Stimulated activated memory B cell treated with anti-CD40 and anti-IgM and Interleukin-4, amounts not matched to agents 10 μg/mL and 1 μg/mL and 100 μg/mL, for 72 hours (primary cell): Measurements from ENCODE around the gene TRIM44.

Source experiments
- ATAC-seq: fragments of 150-1000 bp; cut with Tn5 transposase; 2 replicates; pipeline ENCODE4 v1.10.0; 2021
- H3K27ac Mint-ChIP-seq: one replicate; pipeline ENCODE4 v1.8.0; 2022; ENCODE audit warnings: mild to moderate bottlenecking, mixed read lengths
- H3K27me3 Mint-ChIP-seq: one replicate; pipeline ENCODE4 v1.8.0; 2022; ENCODE audit warnings: mixed read lengths
- H3K36me3 Mint-ChIP-seq: one replicate; pipeline ENCODE4 v1.8.0; 2022; ENCODE audit warnings: mixed read lengths
- H3K4me1 Mint-ChIP-seq: one replicate; pipeline ENCODE4 v1.8.0; 2022; ENCODE audit warnings: mixed read lengths
- H3K4me3 Mint-ChIP-seq: one replicate; pipeline ENCODE4 v1.8.0; 2022; ENCODE audit warnings: mild to moderate bottlenecking, moderate library complexity, mixed read lengths
- H3K9me3 Mint-ChIP-seq: one replicate; pipeline ENCODE4 v1.8.0; 2022; ENCODE audit warnings: mixed read lengths

The TRIM44 gene

DNA sequence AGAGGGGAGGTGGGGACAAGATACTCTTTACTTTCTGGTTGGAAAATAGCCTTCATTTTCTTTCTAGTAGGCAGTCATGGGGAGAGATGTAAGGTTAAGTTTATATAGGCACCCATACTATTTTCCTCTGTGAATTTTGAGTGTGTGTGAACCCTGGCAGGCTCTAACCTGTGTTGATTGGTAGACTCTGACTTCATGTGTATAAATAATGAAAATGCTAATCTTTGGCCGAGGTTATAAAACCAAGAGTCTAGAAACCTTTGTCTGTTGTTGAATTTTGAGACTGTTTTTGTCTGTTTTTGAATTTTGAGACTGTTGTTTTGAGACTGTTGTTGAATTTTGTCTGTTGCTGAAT lies 14.0 kb downstream of the TRIM44 start:
- peaks cover 3% of the 10 kb centered on the region for H3K9me3 Mint-ChIP-seq
- H3K4me3 Mint-ChIP-seq, result no peak overlapping the region
- peaks cover 94% of the 10 kb centered on the region for H3K4me1 Mint-ChIP-seq
- H3K27ac Mint-ChIP-seq, result peak overlapping the region; percentile 70
- peaks cover 27% of the 10 kb centered on the region for H3K36me3 Mint-ChIP-seq
- ATAC-seq, result no peak
- no peaks in the 10 kb centered on the region for H3K27me3 Mint-ChIP-seq

DNA sequence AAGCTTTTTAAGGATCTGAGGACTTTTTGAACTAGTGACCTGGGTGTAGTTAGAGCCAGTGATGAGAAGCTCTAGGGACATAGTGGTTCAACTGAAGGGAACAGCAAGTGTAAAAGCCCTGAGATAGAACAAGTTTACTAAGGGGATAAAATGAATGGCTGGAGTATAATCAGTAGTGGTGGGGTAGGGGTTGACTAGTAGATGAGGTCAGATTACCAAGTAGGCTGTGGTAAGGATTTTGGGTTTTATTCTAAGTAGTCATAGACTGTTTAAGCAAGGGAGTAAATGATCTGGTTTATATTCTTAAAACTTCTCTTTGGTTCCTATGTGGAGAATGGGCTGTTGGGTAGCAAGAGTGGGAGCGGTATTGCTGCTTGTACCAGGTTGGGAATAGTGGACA lies 15.3 kb downstream of the TRIM44 start:
- Mint-ChIP-seq H3K4me3 (no peak overlapping the region), H3K27me3 (no peaks in the 10 kb centered on the region), H3K9me3 (peaks cover 3% of the 10 kb centered on the region), H3K4me1 (peaks cover 96% of the 10 kb centered on the region), H3K27ac (peak overlapping the region; percentile 0), H3K36me3 (peaks cover 17% of the 10 kb centered on the region)
- no peak for ATAC-seq

DNA sequence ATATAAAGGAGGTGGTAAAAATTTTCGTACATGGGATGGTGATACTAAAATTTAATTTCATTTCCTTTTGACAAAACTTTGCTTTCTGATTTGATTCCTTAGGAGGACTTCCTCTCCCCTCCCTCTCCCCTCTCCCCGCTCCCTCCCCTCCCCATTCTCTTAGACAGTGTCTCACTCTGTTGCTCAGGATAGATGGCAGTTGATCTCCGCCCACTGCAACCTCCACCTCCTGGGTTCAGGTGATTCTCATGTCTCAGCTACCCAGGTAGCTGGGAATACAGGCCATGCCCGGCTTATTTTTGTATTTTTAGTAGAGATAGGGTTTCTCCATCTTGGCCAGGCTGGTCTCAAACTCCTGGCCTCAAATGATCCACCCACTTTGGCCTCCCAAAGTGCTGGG lies 15.9 kb downstream of the TRIM44 start:
- peaks cover 11% of the 10 kb centered on the region for H3K36me3 Mint-ChIP-seq
- no peak overlapping the region for H3K4me3 Mint-ChIP-seq
- no peak for ATAC-seq
- H3K27me3 Mint-ChIP-seq, result no peaks in the 10 kb centered on the region
- H3K27ac Mint-ChIP-seq, result no peak overlapping the region
- H3K9me3 Mint-ChIP-seq, result peaks cover 3% of the 10 kb centered on the region
- H3K4me1 Mint-ChIP-seq, result peaks cover 96% of the 10 kb centered on the region

GRCh38 chr11:35678975-35679374 lies 16.4 kb downstream of the TRIM44 start:
- peaks cover 2% of the 10 kb centered on the region for H3K9me3 Mint-ChIP-seq
- H3K27me3 Mint-ChIP-seq, result no peaks in the 10 kb centered on the region
- H3K27ac Mint-ChIP-seq, result no peak overlapping the region
- peaks cover 7% of the 10 kb centered on the region for H3K36me3 Mint-ChIP-seq
- ATAC-seq, result no peak
- peaks cover 96% of the 10 kb centered on the region for H3K4me1 Mint-ChIP-seq
- H3K4me3 Mint-ChIP-seq, result no peak overlapping the region

GRCh38 chr11:35680506-35680905 lies 17.9 kb downstream of the TRIM44 start:
- H3K27ac Mint-ChIP-seq, result peak overlapping the region; percentile 6
- peaks cover 6% of the 10 kb centered on the region for H3K36me3 Mint-ChIP-seq
- no peak for ATAC-seq
- H3K4me3 Mint-ChIP-seq, result no peak overlapping the region
- no peaks in the 10 kb centered on the region for H3K27me3 Mint-ChIP-seq
- no peaks in the 10 kb centered on the region for H3K9me3 Mint-ChIP-seq
- peaks cover 83% of the 10 kb centered on the region for H3K4me1 Mint-ChIP-seq

DNA sequence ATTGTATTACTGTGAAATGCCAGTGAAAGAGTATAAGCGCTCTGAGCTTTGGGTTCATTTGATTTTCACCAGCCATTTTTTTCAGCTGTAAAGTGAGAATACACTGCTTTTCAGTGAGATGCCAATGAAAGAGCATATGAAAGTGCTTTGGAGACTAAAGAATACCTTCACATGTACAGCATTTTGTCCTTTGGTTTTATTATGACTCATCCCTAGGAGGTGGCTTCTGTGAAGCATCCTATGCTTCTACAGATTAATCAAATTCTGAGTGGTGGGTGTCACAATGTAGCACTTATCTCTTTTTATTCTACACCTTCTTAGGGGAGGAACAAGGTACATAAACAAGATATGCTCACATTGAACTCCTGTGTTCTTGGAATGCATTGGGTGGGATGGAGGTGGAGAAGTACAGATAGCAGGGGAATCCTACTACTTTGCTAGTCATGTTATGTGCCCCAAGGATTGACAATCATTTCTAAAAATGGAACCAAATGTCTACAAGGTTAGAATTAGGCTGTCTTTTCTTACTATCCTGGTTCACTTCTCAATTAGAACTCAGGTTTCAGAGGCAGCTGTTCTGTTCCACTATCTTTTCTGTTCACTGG lies 18.7 kb downstream of the TRIM44 start:
- ATAC-seq, result no peak
- H3K27me3 Mint-ChIP-seq, result no peaks in the 10 kb centered on the region
- no peak overlapping the region for H3K4me3 Mint-ChIP-seq
- peaks cover 75% of the 10 kb centered on the region for H3K4me1 Mint-ChIP-seq
- no peaks in the 10 kb centered on the region for H3K9me3 Mint-ChIP-seq
- H3K36me3 Mint-ChIP-seq, result peaks cover 12% of the 10 kb centered on the region
- H3K27ac Mint-ChIP-seq, result peak overlapping the region; percentile 4

GRCh38 chr11:35682230-35683173 lies 19.9 kb downstream of the TRIM44 start:
- peak overlapping the region; percentile 51 for H3K27ac Mint-ChIP-seq
- no peaks in the 10 kb centered on the region for H3K27me3 Mint-ChIP-seq
- peaks cover 71% of the 10 kb centered on the region for H3K4me1 Mint-ChIP-seq
- no peak overlapping the region for H3K4me3 Mint-ChIP-seq
- peaks cover 25% of the 10 kb centered on the region for H3K36me3 Mint-ChIP-seq
- H3K9me3 Mint-ChIP-seq, result no peaks in the 10 kb centered on the region
- no peak for ATAC-seq

DNA sequence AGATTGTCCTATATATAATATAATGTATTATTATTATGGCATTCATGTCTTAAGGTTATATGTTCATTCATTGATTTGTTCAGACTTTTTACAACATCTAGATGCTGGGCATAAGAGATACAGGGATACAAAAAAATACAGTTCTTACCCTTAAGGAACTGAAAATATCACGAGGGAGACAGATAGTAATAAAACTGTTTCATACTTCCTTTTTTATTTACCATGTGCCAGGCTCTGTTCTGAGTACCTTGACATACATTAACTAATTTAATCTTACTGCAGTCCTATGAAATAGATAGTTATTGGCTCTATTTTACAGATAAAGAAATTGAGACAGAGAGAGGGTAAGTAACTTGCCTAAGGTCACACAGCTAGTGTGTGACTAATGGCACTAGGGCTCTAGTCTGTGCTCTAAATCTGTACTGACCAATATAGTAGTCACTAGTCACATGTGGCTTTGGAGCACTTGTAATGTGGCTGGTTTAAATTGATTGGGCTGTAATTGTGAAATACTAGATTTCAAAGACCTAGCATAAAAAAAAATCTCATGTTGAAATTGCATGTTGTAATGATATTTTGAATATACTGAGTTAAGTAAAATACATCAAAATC lies 21.3 kb downstream of the TRIM44 start:
- no peak overlapping the region for H3K4me3 Mint-ChIP-seq
- H3K9me3 Mint-ChIP-seq, result no peaks in the 10 kb centered on the region
- ATAC-seq, result peak; percentile 91
- no peak overlapping the region for H3K27ac Mint-ChIP-seq
- no peaks in the 10 kb centered on the region for H3K27me3 Mint-ChIP-seq
- peaks cover 35% of the 10 kb centered on the region for H3K36me3 Mint-ChIP-seq
- H3K4me1 Mint-ChIP-seq, result peaks cover 66% of the 10 kb centered on the region

GRCh38 chr11:35688023-35688422 lies 25.4 kb downstream of the TRIM44 start:
- Mint-ChIP-seq H3K27me3 (no peaks in the 10 kb centered on the region), H3K9me3 (no peaks in the 10 kb centered on the region), H3K4me3 (no peak overlapping the region), H3K4me1 (peaks cover 40% of the 10 kb centered on the region), H3K36me3 (peaks cover 63% of the 10 kb centered on the region), H3K27ac (no peak overlapping the region)
- no peak for ATAC-seq

GRCh38 chr11:35689081-35689996 lies 26.8 kb downstream of the TRIM44 start:
- peaks cover 30% of the 10 kb centered on the region for H3K4me1 Mint-ChIP-seq
- H3K27me3 Mint-ChIP-seq, result no peaks in the 10 kb centered on the region
- H3K4me3 Mint-ChIP-seq, result no peak overlapping the region
- H3K36me3 Mint-ChIP-seq, result peaks cover 77% of the 10 kb centered on the region
- ATAC-seq, result no peak
- peak overlapping the region; percentile 31 for H3K27ac Mint-ChIP-seq
- H3K9me3 Mint-ChIP-seq, result no peaks in the 10 kb centered on the region

GRCh38 chr11:35702126-35702525 lies 39.6 kb downstream of the TRIM44 start:
- no peaks in the 10 kb centered on the region for H3K27me3 Mint-ChIP-seq
- no peak for ATAC-seq
- no peaks in the 10 kb centered on the region for H3K4me1 Mint-ChIP-seq
- no peak overlapping the region for H3K27ac Mint-ChIP-seq
- no peaks in the 10 kb centered on the region for H3K9me3 Mint-ChIP-seq
- peaks cover 20% of the 10 kb centered on the region for H3K36me3 Mint-ChIP-seq
- no peak overlapping the region for H3K4me3 Mint-ChIP-seq

DNA sequence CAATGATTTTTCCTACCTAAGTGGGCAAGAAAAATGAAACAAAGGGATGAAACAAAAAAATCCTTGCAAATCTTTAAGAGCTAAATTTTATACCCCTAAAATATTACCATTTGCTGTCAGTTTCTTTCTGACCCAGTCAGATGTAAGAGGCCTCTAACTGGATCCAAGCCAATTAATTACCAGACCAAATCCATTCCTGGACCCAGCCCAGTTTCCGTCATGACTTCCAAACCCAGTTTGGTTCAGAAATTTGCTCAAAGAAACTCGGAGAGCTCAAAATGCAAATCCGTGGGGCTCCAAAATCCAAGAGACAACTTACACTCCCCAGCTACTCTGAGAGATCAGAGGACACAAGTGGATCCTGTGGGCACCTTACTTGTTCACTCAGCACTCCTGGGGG lies 46.8 kb downstream of the TRIM44 start:
- no peak for ATAC-seq
- Mint-ChIP-seq H3K9me3 (peaks cover 2% of the 10 kb centered on the region), H3K36me3 (peaks cover 17% of the 10 kb centered on the region), H3K27ac (no peak overlapping the region), H3K27me3 (no peaks in the 10 kb centered on the region), H3K4me1 (peaks cover 7% of the 10 kb centered on the region), H3K4me3 (no peak overlapping the region)

- peaks cover 33% of the 10 kb centered on the region for H3K36me3 Mint-ChIP-seq
- H3K27ac Mint-ChIP-seq, result no peak overlapping the region
- no peak for ATAC-seq
Measured at GRCh38 chr11:35711173-35711910, 48.8 kb downstream of the TRIM44 start.

DNA sequence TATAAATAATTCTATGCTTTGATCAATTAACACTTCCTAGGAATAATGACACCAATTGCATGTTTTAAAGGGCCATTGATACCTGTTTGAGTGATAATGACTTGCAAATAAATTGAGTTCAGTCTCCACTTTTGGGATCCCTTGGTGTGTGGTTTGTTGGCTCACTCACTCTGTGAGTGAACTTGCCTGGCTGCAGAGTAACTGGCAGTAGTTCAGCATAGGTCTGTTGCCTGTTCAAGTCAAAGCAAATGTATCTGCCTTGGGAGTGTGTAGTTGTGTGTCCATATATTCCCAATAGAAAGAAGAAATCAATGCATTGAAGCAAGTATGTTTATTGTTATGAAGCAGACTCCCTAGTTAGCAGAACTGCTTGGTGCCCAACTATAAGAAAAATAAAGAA lies 49.3 kb downstream of the TRIM44 start:
- Mint-ChIP-seq H3K27me3 (no peaks in the 10 kb centered on the region), H3K27ac (no peak overlapping the region), H3K4me3 (no peak overlapping the region), H3K4me1 (peaks cover 28% of the 10 kb centered on the region), H3K9me3 (peaks cover 13% of the 10 kb centered on the region), H3K36me3 (peaks cover 34% of the 10 kb centered on the region)
- no peak for ATAC-seq

More at GRCh38 chr11:35711173-35711910, 48.8 kb downstream of the TRIM44 start:
- H3K9me3 Mint-ChIP-seq, result peaks cover 13% of the 10 kb centered on the region
- H3K4me1 Mint-ChIP-seq, result peaks cover 22% of the 10 kb centered on the region
- no peak overlapping the region for H3K4me3 Mint-ChIP-seq
- H3K27me3 Mint-ChIP-seq, result no peaks in the 10 kb centered on the region
